Effector CD4-positive, alpha-beta T cell (primary cell): ENCODE data around the gene EDN1.

ENCODE experiments used
- DNase-seq: peaks from one replicate; pipeline ENCODE4 v3.0.0-alpha.2; 2020
- total RNA-seq: gene quantifications from one replicate; lab custom pipeline; 2026; lab: John Stamatoyannopoulos, UW

Gene EDN1
- 0.75 reads per million for total RNA-seq

DNA sequence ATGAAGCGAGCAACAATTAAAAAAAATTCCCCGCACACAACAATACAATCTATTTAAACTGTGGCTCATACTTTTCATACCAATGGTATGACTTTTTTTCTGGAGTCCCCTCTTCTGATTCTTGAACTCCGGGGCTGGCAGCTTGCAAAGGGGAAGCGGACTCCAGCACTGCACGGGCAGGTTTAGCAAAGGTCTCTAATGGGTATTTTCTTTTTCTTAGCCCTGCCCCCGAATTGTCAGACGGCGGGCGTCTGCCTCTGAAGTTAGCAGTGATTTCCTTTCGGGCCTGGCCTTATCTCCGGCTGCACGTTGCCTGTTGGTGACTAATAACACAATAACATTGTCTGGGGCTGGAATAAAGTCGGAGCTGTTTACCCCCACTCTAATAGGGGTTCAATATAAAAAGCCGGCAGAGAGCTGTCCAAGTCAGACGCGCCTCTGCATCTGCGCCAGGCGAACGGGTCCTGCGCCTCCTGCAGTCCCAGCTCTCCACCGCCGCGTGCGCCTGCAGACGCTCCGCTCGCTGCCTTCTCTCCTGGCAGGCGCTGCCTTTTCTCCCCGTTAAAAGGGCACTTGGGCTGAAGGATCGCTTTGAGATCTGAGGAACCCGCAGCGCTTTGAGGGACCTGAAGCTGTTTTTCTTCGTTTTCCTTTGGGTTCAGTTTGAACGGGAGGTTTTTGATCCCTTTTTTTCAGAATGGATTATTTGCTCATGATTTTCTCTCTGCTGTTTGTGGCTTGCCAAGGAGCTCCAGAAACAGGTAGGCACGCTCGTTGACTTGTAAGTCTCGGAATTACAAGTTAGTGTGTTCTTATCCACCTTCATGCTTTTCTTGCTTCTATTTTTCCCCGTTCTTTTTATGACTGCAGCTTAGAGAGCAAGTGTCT lies at the start of gene EDN1:
Gene EDN1, plus strand, starts transcription at position 429 of the 888 bp plus-strand sequence. Its CDS starts 269 bp downstream, at position 698.
- DNase-seq: peak; percentile 7

GRCh38 chr6:12241493-12242175 lies 48.5 kb upstream of the EDN1 start:
- no peak for DNase-seq

- DNase-seq: no peak
Observed at GRCh38 chr6:12243169-12243568, 47.0 kb upstream of the EDN1 start.

DNA sequence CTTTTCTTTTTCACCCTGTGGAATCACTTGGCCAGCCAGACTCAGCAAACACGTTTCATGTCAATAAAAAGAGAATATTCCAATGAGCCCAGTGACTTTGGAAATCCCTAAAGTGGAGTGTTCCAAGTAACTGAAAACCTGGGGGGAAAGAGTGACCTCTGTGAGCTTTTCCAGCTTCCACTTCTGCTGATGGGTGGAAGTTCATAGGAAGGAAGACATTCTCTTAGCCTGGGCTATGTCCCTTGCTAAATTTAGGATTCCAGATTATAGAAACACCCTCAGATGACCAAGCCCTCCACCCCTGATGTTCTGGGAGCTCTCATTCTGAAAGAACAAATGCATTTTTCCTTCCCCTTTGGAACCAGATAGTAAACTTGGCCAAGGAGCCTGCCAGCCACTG lies 44.8 kb upstream of the EDN1 start:
- no peak for DNase-seq

- no peak for DNase-seq
Observed at GRCh38 chr6:12245763-12246718, 44.1 kb upstream of the EDN1 start.

GRCh38 chr6:12246900-12247299 lies 43.3 kb upstream of the EDN1 start:
- DNase-seq: no peak

DNA sequence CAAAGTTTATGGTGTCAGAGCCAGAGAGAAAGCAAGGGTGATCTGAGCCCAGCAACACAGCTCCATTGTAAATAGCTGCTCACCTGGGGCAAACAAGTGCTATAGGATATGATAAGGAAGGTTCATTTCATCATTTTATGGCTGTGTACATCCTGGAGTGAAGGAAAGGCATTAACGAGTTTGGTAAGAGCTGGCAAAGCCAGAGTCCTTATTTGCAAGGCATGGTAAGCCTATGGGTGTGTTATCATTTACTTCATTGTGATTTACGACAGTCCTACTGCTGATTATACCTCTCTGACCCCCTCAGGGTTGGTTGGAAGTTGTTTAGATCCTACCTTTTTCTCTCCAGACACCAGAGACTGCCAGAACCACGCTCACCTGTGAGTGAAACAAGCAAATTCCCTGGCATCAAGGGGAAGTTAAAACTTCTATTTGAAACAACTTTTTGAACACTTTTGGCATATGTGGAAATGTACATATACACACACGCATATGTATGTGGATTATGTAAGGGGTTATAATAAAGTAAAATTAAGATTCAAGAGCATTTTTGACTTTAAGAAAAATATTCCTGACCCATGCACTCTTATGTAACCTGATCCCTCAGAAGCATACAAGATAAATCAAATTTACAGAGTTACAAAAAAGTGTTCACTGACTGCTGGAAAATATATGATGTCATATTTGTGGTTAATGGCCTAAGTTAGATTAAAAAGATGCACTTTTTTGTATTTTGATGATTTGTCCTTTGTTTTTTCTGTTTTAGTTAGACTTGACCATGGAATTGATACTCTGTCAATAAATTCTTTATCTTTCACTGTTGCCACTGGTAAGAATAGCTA lies 40.4 kb upstream of the EDN1 start:
- no peak for DNase-seq

DNA sequence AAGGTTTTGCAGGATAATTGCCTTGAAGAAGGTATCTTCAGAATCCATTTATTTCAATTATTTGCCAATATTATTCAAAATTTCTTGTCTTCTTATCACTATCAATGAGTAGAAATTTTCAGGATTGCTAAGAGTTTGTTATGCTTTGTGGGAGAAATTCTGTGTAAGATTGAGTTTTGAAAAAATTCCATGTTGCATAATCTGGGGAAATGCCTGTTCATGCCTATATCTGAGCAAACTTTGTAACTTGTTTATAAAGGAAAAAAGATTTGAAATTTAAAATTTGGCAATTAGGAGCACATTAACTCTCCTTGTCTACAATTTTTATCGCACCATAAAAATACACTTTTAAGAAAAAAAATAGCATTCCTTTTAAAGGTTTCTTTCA lies 39.8 kb upstream of the EDN1 start:
- DNase-seq: no peak

DNA sequence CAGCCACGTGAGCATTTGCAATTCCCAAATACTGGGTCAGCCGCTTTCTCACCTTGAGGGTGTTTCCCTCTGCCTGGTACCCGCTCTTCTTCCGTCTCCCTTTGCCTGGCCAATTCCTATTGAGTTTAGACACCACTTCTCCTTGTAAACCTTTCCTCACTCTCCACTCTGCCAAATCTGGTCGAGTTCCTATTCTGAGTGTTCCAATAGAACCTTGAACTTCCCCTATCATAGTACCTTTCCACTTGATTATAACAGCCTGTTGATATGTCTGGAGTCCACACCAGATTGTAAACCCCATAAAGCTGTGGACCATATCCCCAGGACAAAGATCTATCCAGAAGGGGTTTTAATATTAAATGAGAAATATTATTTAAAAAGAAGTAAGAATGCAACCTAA lies 36.0 kb upstream of the EDN1 start:
- no peak for DNase-seq

DNA sequence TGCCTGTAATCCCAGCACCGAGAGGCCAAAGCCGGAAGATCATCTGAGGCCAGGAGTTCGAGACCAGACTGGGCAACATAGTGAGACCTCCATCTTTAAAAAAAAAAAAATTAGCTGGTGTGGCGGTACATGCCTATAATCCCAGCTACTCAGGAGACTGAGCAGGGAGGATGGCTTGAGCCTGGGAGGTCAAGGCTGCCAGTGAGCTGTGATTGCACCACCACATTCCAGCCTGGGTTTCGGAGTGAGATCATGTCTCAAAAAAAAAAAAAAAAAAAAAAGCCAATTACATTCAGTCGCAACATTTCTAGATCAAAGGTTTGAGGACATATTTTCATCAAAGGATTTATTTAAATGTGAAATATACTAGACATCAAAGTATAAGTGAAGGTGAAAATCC lies 32.0 kb upstream of the EDN1 start:
- DNase-seq: no peak

DNA sequence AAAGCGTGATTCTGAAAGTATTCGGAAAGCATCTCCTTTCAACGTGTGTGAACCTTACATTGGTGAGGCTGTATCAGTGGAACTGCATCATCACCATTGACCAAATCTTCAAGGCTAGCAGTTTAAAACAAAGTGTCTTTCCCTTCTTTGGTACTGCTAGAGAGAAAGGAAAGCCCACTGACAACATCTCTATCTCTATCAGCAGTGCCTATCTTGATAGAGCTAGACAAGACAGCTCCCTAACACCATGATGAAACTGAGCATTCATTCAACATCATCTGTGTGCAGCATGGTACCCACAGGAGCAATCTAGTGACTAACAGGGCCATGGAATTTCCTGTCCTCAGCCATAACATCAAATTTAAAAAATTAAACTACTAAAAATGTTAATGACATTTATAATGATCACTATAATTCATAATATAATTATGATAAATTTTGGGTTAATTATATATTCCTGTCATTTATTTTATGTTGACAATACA lies 31.5 kb upstream of the EDN1 start:
- DNase-seq: no peak

- no peak for DNase-seq
Observed at GRCh38 chr6:12260458-12261093, 29.6 kb upstream of the EDN1 start.

DNA sequence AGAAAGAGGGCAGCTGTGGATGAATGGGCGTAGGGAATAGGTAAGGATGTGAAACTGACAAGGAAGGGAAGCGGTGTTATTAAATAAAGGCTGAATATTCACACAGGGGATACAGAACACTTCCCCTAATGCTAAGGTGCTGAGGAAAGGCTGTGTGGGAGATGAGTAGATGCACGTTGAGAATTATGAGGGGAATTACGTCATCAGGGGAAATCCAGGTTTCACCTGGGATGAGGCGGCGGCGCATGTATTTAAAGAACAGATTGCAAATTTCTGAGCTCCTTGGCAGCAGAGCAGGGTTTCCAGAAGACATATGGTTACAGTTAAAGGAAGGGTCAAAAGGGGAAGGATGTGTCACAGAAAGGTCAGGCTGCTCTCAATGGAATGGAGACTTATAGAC lies 28.7 kb upstream of the EDN1 start:
- DNase-seq: no peak

- no peak for DNase-seq
Observed at GRCh38 chr6:12262236-12263061, 27.7 kb upstream of the EDN1 start.

- DNase-seq: no peak
Observed at GRCh38 chr6:12263403-12263802, 26.8 kb upstream of the EDN1 start.

GRCh38 chr6:12264671-12265070 lies 25.5 kb upstream of the EDN1 start:
- no peak for DNase-seq

GRCh38 chr6:12265296-12265695 lies 24.9 kb upstream of the EDN1 start:
- DNase-seq: no peak

DNA sequence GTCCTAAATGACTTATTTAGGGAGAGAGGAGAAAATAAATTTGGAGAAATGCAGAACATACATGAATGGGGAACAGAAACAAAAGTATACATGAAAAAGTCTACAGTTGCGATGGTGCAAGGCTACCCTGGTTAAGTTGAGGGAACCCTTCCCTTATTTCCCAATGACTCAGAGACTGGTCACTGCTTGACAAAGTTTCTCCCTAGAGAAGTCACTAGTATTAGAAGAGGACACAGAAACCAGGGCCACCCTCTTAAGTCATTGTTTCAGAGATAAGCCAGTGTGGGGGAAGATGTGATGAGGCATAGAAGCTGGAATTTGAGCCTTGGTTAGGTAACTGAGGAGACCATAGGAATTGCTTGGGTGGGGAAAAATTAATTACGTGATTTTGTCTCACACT lies 24.4 kb upstream of the EDN1 start:
- no peak for DNase-seq

DNA sequence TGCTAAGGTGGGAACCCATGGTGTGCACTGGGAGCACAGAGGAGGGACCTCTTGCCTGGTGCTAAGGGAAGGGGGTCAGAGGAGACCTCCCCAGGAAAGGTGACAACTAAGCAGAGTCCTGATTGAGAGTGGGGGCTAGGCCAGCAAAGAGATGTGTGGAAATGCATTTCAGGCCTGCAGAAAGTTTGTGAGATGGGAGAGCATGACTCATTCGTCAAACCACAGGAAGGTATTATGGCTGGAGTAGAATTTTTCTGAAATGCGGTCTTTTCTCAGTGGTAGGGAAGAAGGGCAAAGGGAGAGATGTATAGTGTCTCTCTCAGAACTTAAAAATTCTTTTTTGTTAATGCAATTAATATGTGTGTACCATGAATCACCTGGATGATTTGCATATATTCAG lies 23.6 kb upstream of the EDN1 start:
- DNase-seq: no peak

DNA sequence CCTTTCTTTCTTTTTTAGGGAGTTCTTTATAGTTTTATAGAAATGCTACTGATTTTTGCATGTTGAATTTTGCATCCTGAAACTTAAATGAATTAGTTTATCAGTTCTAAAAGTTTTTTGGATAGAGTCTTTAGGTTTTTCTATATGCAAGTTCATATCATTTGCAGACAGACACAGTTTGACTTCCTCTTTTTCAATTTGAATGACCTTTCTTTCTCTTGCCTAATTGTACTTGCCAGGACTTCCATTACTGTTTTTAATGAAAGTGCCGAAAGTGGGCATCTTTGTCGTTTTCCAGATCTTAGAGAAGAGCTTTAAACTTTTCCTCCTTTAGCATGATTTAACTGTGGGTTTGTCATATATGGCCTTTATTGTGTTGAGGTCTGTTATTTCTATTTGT lies 21.1 kb upstream of the EDN1 start:
- no peak for DNase-seq
